Measurements from ENCODE around the gene MTM1.

The MTM1 gene

DNA sequence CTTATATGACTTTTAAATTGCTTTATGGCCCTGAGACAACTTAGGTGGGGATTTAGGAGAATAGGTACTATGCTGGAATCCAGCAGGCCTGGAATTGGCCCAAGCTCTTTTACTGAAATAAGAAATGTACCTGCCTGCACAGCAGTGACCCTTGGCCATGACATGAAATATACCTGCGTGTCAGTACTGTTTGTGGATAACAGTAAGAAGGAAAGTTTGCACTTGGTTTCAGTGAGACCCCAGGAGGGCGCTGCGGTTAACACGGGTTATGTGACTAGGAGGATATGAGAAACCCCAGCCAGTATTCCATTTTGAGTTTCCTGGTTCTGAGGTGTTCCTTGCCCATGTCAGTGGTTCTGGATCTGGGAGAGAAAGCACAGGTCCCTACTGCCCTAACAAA lies 5.3 kb downstream of the MTM1 start:
- H3K4me3 ChIP-seq (ENCODE audit: control insufficient read depth, low read depth, low read length), result no peak overlapping the region
- TF ChIP-seq, protein P1, sequence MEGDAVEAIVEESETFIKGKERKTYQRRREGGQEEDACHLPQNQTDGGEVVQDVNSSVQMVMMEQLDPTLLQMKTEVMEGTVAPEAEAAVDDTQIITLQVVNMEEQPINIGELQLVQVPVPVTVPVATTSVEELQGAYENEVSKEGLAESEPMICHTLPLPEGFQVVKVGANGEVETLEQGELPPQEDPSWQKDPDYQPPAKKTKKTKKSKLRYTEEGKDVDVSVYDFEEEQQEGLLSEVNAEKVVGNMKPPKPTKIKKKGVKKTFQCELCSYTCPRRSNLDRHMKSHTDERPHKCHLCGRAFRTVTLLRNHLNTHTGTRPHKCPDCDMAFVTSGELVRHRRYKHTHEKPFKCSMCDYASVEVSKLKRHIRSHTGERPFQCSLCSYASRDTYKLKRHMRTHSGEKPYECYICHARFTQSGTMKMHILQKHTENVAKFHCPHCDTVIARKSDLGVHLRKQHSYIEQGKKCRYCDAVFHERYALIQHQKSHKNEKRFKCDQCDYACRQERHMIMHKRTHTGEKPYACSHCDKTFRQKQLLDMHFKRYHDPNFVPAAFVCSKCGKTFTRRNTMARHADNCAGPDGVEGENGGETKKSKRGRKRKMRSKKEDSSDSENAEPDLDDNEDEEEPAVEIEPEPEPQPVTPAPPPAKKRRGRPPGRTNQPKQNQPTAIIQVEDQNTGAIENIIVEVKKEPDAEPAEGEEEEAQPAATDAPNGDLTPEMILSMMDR (IDR thresholded peaks at IDR 0.05; ENCODE audit: control insufficient read depth, insufficient read depth, low read depth, low read length, missing control alignments), result no peak
- no peak for DNase-seq (ENCODE audit: low read depth)

DNA sequence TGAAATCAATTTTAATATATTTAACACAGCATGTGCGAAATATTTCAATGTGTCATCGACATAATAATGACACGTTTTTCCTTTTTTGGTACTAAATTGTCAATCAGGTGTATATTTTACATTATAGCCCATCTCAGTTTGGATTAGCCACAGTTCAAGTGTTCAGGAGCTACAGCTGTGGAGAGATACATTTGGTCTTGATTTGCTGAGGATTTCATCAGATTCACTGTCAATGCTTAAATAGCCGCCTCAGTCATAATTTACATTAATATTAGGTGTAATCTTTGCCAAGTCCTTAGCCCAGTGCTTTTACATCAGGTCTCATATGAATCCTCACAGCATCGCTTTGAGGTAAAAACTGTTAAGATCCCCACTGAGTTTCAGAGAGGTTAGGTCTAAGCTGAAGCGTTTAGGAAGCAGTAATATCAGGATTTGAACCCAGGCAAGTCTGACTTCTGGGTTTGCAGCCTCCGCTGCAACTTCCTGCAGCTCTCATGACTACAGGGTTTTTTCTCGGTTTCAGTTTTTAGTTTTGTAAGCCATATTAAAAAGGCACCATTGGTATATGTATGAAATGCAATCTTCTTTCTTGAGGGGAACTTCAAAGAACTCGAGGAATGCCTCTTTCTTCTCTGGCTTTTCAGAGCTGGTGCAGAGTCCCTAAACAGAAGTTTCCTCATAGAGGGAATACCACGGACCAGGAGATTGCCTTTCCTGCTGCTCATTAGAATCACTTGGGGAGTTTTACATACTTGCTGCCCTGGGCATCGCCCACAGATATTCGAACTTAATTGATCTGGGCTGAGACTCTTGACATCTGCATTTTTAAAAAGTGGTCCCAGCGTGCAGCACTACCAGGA lies 6.4 kb downstream of the MTM1 start:
- DNase-seq (ENCODE audit: low read depth), result no peak
- no peak overlapping the region for H3K4me3 ChIP-seq (ENCODE audit: control insufficient read depth, low read depth, low read length)
- TF ChIP-seq, protein P1 (IDR thresholded peaks at IDR 0.05; ENCODE audit: control insufficient read depth, insufficient read depth, low read depth, low read length, missing control alignments), result no peak

DNA sequence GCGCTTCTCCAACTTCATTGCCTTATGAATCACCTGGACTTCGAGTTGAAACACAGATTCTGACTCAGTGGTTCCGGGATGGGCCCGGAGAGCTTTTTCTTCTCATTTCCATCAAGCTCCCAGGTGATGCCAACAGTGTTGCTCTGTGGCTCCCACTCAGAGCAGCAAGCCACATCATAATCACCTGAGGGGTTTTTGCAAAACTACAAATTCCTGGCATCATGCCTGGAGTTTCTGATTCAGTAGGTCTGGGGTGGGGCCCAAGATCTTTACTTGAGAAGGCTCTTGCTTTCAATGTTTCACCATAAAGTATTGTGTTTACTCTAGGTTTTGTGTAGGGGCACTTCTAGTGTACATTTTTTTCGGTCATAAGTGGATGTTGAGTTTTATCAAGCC lies 7.0 kb downstream of the MTM1 start:
- TF ChIP-seq, protein P1 (IDR thresholded peaks at IDR 0.05; ENCODE audit: control insufficient read depth, insufficient read depth, low read depth, low read length, missing control alignments), result no peak
- H3K4me3 ChIP-seq (ENCODE audit: control insufficient read depth, low read depth, low read length), result no peak overlapping the region
- no peak for DNase-seq (ENCODE audit: low read depth)

DNA sequence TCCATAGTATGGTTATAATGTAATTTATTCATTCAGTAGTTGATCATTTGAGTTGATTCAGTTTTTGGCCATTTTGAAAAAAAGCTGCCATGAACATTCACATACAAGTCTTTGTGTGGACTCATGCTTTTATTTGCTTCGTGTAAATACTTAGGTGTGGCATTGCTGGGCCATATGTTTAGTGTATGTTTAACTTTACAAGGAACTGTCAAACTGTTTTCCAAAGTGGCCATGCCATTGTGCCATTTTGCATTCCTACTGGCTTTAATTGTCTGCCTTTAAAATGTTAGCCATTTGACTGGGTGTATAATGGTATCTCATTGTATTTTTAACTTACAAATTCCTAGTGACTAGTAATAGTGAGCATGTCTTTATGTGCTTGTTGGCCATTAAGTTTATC lies 8.8 kb downstream of the MTM1 start:
- TF ChIP-seq, protein P1 (IDR thresholded peaks at IDR 0.05; ENCODE audit: control insufficient read depth, insufficient read depth, low read depth, low read length, missing control alignments), result no peak
- H3K4me3 ChIP-seq (ENCODE audit: control insufficient read depth, low read depth, low read length), result no peak overlapping the region
- no peak for DNase-seq (ENCODE audit: low read depth)

DNA sequence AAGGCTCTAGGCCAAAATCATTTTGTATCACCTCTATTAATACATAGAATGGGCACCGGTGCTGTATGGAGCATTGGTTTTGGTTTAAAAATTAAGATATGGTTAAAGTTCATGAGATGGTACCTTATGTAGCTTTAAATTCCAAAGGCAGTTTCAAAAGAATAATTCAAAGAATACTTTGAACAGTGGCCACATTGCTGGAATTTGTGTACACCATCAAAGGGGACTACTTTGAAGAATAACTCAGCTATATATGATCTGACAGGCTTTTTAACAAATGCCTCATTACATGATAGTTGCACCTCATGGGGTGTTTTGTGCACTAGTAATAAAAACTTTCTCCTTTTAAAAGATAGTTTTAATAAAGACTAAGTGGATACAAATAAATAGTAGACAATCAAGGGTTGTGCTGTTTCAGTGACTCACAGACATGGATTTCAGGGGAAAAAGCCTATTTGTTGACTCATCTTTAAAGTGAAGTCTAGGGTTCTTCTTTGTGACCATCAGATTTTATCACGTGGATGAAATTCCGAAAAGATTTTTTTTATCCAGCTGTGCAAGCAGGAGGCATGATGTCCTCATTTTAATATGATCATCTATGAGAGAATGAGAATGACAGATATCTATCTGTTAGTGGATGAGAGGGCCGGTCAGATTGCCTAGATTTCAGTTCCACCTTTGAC lies 12.8 kb downstream of the MTM1 start:
- TF ChIP-seq, protein P1 (IDR thresholded peaks at IDR 0.05; ENCODE audit: control insufficient read depth, insufficient read depth, low read depth, low read length, missing control alignments), result no peak
- no peak for DNase-seq (ENCODE audit: low read depth)
- H3K4me3 ChIP-seq (ENCODE audit: control insufficient read depth, low read depth, low read length), result no peak overlapping the region

DNA sequence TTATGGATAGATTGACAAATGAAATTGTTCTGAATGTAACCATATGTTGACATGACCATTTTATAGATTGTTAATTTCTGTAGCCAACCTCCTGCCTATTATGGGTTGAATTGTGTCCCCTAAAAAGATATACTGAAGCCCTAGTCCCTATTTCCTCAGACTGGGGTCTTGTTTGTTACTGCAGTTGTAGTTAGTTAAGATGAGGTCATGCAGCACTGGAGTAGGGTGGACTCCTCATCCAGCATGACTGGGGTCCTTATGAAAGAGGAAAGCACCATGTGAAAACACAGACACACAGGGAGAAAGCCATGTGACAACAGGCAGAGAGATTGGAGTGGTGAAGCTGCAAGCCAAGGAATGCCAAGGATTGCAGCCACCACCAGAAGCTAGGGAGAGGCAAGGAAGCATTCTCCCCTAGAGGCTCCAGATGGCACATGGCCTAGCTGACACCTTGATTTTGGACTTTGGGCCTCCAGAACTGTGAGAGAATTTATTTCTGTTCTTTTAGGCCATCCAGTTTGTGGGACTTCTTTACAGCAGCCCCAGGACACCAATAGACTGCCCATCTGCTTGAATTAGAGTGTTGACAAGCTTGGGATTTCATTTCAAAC lies 14.0 kb downstream of the MTM1 start:
- DNase-seq (ENCODE audit: low read depth), result no peak
- no peak overlapping the region for H3K4me3 ChIP-seq (ENCODE audit: control insufficient read depth, low read depth, low read length)
- TF ChIP-seq, protein P1 (IDR thresholded peaks at IDR 0.05; ENCODE audit: control insufficient read depth, insufficient read depth, low read depth, low read length, missing control alignments), result no peak

Measured in AG09309 (cell line).